HG03175 (cell line): ENCODE data around the gene HFE.
"Not testable (repeated sequence)": the region's sequence is repeated elsewhere in the genome, so short reads cannot be mapped to it uniquely, and the experiment has no call there.

Experiments used
- ATAC-seq: cut with Tn5 transposase; IDR thresholded peaks from one replicate; pipeline ENCODE4 v1.9.1; 2021; ENCODE audit warnings: mild to moderate bottlenecking, moderate library complexity; ENCODE audit not compliant: unreplicated experiment

Gene HFE

GRCh38 chr6:26058477-26059033 lies 28.7 kb upstream of the HFE start:
- not testable (repeated sequence) for ATAC-seq

GRCh38 chr6:26059941-26060340 lies 27.3 kb upstream of the HFE start:
- no peak for ATAC-seq

DNA sequence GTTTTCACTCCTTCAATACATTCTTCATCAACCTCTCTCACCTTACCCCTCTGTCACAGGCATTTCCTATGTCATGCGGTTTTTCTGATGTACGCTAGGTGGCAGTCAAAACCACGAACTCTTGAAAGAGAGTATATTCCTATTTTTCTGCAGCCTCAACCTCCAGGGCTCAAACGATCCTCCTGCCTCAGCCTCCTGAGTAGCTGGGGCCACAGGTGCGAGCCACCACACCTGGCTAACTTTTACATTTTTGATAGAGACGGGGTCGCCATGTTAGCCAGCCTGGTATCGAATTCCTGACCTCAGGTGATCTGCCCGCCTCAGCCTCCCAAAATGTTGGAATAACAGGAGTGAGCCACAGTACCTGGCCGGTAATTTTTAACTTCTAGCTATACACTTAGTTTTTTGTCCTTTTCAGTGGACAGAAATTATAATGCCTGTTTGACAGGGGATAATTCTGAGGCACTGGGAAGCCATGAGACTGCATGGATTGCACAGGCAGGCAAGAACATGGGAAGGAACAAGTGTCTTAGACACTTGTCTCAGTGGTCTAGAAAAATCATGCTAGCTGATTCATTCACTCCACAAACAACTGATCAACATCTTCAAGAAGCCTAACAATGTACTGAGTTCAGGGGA lies 22.5 kb upstream of the HFE start:
- no peak for ATAC-seq

- ATAC-seq, result peak; percentile 95
Observed at GRCh38 chr6:26065952-26066380, 21.3 kb upstream of the HFE start.

DNA sequence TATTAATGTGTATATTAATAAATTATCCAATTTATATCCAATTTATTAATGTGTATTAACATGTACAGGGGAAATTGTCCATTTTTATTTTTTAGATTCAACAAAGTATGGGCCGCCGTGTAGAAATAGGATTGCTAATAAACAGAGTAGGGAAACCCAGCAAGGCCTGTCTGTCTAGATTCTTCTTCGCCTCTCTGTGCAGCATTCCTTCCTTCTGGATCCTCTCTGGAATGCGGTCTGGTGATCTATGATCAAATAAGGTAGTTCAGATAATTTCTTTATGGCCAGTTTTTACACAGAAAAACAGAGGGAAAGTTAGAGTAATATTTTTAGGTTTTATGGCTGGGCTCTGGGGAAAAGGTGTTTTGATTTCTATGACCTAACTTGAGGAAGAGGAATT lies 19.9 kb upstream of the HFE start:
- ATAC-seq, result no peak

DNA sequence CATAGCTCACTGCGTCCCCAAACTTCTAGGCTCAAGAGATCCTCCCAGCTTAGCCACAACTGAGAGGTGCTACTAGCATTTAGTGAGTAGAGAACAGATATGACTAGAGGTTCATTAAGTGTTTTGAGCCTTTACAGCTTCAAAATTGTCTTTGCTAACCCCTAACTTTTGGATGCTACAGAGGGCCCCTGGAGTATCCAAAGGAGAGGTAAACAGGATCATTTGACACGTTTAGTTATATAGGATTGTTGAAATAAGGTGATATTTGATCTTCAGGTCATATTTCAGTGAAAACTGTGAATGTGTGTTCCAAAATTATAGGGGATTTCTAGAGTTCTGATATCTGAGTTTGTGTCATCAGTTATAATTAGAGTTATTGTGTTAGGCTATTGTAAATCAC lies 19.2 kb upstream of the HFE start:
- no peak for ATAC-seq

GRCh38 chr6:26071135-26071534 lies 16.1 kb upstream of the HFE start:
- ATAC-seq, result no peak

DNA sequence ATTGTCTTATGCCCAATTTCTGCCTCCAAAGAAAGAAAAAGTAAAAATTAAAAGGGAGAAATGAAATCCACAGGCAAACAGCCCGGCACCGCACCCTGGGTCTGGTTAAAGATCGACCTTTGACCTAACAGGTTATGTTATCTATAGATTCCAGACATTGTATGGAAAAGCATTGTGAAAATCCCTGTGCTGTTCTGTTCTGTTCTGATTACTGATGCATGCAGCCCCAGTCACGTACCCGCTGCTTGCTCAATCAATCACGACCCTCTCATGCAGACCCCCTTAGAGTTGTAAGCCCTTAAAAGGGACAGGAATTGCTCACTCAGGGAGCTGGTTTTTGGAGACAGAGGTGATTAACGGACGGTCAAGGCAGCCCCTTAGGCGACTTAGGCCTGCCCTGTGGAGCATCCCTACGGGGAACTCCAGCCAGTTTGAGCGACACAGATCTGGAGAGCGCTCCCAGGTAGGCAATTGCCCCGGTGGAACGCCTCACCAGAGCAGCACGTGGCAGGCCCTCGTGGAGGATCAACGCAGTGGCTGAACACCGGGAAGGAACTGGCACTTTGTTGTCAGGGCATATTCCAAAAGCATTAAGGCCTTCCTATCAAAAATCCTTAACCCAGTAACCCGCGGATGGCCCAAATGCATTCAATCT lies 12.0 kb upstream of the HFE start:
- ATAC-seq, result no peak

DNA sequence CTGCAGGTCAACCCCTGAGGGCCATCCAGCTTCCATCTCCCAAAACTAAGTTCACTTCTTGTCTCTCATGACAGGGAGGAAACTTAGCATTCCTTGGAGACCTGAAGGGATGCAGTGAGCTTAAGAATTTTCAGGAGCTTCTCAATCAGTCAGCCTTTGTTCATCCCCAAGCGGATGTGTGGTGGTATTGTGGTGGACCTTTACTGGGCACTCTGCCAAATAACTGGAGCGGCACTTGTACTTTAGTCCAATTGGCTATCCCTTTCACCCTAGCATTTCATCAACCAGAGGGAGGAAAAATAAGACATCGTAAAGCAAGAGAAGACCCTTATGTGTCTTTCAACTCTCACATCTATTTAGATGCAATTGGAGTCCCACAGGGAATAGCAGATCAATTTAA lies 9.2 kb upstream of the HFE start:
- ATAC-seq, result not testable (repeated sequence)

GRCh38 chr6:26081096-26081495 lies 6.1 kb upstream of the HFE start:
- not testable (repeated sequence) for ATAC-seq

- no peak for ATAC-seq
Observed at GRCh38 chr6:26086211-26086610, 1.0 kb upstream of the HFE start.

GRCh38 chr6:26088344-26088743 lies 1.1 kb downstream of the HFE start:
- no peak for ATAC-seq

DNA sequence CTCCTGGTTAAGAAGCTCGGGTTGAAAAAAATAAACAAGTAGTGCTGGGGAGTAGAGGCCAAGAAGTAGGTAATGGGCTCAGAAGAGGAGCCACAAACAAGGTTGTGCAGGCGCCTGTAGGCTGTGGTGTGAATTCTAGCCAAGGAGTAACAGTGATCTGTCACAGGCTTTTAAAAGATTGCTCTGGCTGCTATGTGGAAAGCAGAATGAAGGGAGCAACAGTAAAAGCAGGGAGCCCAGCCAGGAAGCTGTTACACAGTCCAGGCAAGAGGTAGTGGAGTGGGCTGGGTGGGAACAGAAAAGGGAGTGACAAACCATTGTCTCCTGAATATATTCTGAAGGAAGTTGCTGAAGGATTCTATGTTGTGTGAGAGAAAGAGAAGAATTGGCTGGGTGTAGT lies 2.0 kb downstream of the HFE start:
- ATAC-seq, result no peak

- no peak for ATAC-seq
Observed at GRCh38 chr6:26092443-26092842, 5.2 kb downstream of the HFE start.

DNA sequence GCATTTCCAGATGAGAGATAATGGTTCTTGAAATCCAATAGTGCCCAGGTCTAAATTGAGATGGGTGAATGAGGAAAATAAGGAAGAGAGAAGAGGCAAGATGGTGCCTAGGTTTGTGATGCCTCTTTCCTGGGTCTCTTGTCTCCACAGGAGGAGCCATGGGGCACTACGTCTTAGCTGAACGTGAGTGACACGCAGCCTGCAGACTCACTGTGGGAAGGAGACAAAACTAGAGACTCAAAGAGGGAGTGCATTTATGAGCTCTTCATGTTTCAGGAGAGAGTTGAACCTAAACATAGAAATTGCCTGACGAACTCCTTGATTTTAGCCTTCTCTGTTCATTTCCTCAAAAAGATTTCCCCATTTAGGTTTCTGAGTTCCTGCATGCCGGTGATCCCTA lies 6.8 kb downstream of the HFE start:
- no peak for ATAC-seq

DNA sequence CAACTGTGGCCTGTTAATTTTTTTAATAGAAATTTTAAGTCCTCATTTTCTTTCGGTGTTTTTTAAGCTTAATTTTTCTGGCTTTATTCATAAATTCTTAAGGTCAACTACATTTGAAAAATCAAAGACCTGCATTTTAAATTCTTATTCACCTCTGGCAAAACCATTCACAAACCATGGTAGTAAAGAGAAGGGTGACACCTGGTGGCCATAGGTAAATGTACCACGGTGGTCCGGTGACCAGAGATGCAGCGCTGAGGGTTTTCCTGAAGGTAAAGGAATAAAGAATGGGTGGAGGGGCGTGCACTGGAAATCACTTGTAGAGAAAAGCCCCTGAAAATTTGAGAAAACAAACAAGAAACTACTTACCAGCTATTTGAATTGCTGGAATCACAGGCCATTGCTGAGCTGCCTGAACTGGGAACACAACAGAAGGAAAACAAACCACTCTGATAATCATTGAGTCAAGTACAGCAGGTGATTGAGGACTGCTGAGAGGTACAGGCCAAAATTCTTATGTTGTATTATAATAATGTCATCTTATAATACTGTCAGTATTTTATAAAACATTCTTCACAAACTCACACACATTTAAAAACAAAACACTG lies 10.1 kb downstream of the HFE start:
- ATAC-seq, result no peak

DNA sequence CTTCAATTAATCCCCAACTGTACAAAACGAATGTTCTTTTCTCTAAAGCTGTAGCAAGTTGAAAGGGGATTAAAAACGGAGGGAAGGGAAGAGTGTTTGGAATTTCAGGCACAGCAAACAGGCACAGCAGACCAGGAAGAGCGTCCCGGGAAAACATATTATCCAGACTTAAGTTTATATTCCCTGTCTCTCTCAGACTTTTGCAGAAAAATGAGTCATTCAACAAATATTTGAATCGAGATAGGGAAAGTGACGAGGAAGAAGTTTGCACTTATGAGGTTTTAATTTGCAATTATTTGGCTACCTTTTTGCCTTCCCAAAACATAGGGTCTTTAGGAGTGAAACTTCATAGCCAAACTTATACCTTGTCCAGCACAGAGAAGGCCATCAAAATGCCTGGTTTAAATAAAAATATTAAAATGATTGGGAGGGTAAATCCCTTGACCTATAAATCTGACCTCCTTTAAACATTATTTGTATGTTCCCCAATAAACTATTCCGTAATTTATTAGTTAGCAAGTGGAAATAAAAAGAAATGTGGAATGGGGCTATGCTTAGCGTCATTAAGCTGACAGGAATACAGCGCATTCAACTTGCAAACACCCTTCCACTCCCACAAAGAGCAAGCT lies 16.0 kb downstream of the HFE start:
- ATAC-seq, result peak; percentile 74

- ATAC-seq, result peak; percentile 96
Observed at GRCh38 chr6:26103770-26104456, 16.7 kb downstream of the HFE start.

DNA sequence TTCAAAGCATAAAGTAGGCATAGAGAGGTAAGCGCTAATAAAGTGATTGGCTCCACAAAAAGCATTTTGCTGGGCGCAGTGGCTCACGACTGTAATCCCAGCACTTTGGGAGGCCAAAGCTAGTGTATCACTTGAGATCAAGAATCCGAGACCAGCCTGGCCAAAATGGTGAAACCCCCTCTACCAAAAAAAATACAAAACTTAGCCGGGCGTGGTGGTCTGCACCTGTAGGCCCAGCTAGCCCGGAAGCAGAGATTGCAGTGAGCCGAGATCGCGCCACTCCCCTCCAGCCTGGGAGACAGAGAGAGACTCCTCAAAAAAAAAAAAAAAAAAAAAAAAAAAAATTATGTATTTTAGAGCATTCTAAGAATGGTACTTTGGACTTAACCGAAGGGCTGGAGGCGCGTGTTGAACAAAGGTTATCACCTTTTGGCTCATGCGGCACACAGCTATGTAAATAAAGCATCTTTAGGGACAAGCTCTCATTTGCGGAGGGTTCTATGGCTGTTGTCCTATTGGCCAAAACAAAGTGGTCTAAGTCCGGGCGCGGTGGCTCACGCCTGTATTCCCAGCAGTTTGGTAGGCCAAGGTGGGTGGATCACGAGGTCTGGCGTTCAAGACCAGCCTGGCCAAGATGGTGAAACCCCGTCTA lies 17.4 kb downstream of the HFE start:
- no peak for ATAC-seq

DNA sequence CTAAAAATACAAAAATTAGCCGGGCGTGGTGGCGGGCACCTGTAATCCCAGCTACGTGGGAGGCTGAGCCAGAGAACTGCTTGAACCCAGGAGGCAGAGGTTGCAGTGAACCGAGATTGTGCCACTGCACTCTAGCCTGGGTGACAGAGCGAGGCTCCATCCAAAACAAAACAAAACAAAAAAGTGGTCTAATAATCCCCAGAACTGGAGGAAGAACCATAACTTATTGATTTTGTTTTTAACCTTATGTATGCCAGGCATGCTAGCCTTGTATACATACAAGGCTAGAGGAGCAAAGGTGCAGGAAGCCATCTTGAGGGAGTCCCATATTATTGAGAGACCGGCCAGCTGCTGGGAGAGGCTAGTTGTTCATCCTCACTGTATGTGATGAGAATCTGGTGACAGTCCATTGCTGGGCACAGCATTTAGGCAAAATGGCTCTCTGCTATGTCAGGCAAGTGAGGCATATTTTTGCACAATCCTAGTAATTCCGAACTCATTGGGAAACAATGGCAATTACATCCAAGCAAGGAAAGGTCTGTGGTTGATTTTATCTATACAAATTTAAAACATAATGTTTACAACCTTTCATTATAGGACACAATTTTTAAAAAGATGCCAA lies 18.0 kb downstream of the HFE start:
- no peak for ATAC-seq
